GM19025 (cell line): ENCODE data around the gene INPP5A.
"Not testable (repeated sequence)": the region's sequence is repeated elsewhere in the genome, so short reads cannot be mapped to it uniquely, and the experiment has no call there.

Experiments
- ATAC-seq: cut with Tn5 transposase; IDR thresholded peaks from one replicate; pipeline ENCODE4 v1.9.1; 2021; ENCODE audit warnings: mild to moderate bottlenecking, low read depth, moderate library complexity; ENCODE audit not compliant: unreplicated experiment

The INPP5A gene

GRCh38 chr10:132591166-132591971 is 53.8 kb downstream of the INPP5A start:
- ATAC-seq = no peak

- no peak for ATAC-seq
Measured at GRCh38 chr10:132592790-132593383, 55.3 kb downstream of the INPP5A start.

- peak; percentile 75 for ATAC-seq
Measured at GRCh38 chr10:132593389-132593788, 55.8 kb downstream of the INPP5A start.

GRCh38 chr10:132593900-132594876 is 56.6 kb downstream of the INPP5A start:
- ATAC-seq = peak; percentile 43

GRCh38 chr10:132595021-132595420 is 57.4 kb downstream of the INPP5A start:
- no peak for ATAC-seq

GRCh38 chr10:132595854-132596253 is 58.3 kb downstream of the INPP5A start:
- no peak for ATAC-seq

GRCh38 chr10:132596742-132597279 is 59.2 kb downstream of the INPP5A start:
- ATAC-seq = no peak

GRCh38 chr10:132597654-132598053 is 60.1 kb downstream of the INPP5A start:
- no peak for ATAC-seq

- not testable (repeated sequence) for ATAC-seq
Measured at GRCh38 chr10:132599023-132599618, 61.5 kb downstream of the INPP5A start.

GRCh38 chr10:132599732-132600131 is 62.1 kb downstream of the INPP5A start:
- ATAC-seq = no peak

- ATAC-seq = no peak
Measured at GRCh38 chr10:132600416-132600815, 62.8 kb downstream of the INPP5A start.

- no peak for ATAC-seq
Measured at GRCh38 chr10:132601567-132601966, 64.0 kb downstream of the INPP5A start.

- no peak for ATAC-seq
Measured at GRCh38 chr10:132602614-132603013, 65.0 kb downstream of the INPP5A start.

GRCh38 chr10:132603851-132604533 is 66.4 kb downstream of the INPP5A start:
- ATAC-seq = no peak

GRCh38 chr10:132604686-132605085 is 67.1 kb downstream of the INPP5A start:
- ATAC-seq = no peak

GRCh38 chr10:132605390-132605789 is 67.8 kb downstream of the INPP5A start:
- ATAC-seq = no peak

- ATAC-seq = no peak
Measured at GRCh38 chr10:132606031-132606491, 68.5 kb downstream of the INPP5A start.

GRCh38 chr10:132606536-132607316 is 69.1 kb downstream of the INPP5A start:
- ATAC-seq = no peak

- ATAC-seq = no peak
Measured at GRCh38 chr10:132607491-132607890, 69.9 kb downstream of the INPP5A start.
